Measurements from ENCODE around the gene DBR1.

The DBR1 gene

GRCh38 chr3:138119423-138119766 lies 55.3 kb downstream of the DBR1 start:
- no peak for TF ChIP-seq CTCF (IDR thresholded peaks at IDR 0.05)
- Histone ChIP-seq H3K27me3 (ENCODE audit: control insufficient read depth, insufficient read depth, low read length) (no peaks in the 10 kb centered on the region), H3K9ac (no peak overlapping the region), H3K4me3 (ENCODE audit: low read depth, low read length) (no peak overlapping the region), H3K79me2 (no peaks in the 10 kb centered on the region), H3K4me2 (ENCODE audit: low read length) (no peak overlapping the region), H3K27ac (no peak overlapping the region), H3K9me3 (ENCODE audit: control insufficient read depth, low read length) (no peaks in the 10 kb centered on the region), H2AFZ (no peak overlapping the region), H3K36me3 (ENCODE audit: control insufficient read depth, insufficient read depth, low read length) (no peaks in the 10 kb centered on the region), H3K4me1 (peaks cover 4% of the 10 kb centered on the region)

- peak; percentile 89 for TF ChIP-seq CTCF (IDR thresholded peaks at IDR 0.05)
- peaks cover 9% of the 10 kb centered on the region for H3K4me1 ChIP-seq
- H3K4me2 ChIP-seq (ENCODE audit: low read length), result no peak overlapping the region
- no peak overlapping the region for H3K4me3 ChIP-seq (ENCODE audit: low read depth, low read length)
- no peak overlapping the region for H3K9ac ChIP-seq
- no peaks in the 10 kb centered on the region for H3K9me3 ChIP-seq (ENCODE audit: control insufficient read depth, low read length)
- no peak overlapping the region for H3K27ac ChIP-seq
- H3K27me3 ChIP-seq (ENCODE audit: control insufficient read depth, insufficient read depth, low read length), result no peaks in the 10 kb centered on the region
- H3K79me2 ChIP-seq, result no peaks in the 10 kb centered on the region
- H3K36me3 ChIP-seq (ENCODE audit: control insufficient read depth, insufficient read depth, low read length), result no peaks in the 10 kb centered on the region
- peak overlapping the region; percentile 34 for H2AFZ ChIP-seq
Observed at GRCh38 chr3:138118612-138119422, 55.9 kb downstream of the DBR1 start.

GRCh38 chr3:138114988-138115971 lies 59.4 kb downstream of the DBR1 start, which contains the start of gene DZIP1L:
Gene DZIP1L (minus strand): TSS chr3:138115608. CDS start chr3:138103971, 11,637 bp downstream.
- no peaks in the 10 kb centered on the region for H3K36me3 ChIP-seq (ENCODE audit: control insufficient read depth, insufficient read depth, low read length)
- H3K4me2 ChIP-seq (ENCODE audit: low read length), result peak within 1 kb of the TSS; percentile 94
- H3K27ac ChIP-seq, result peak within 1 kb of the TSS; percentile 74
- no peaks in the 10 kb centered on the region for H3K27me3 ChIP-seq (ENCODE audit: control insufficient read depth, insufficient read depth, low read length)
- H3K9me3 ChIP-seq (ENCODE audit: control insufficient read depth, low read length), result no peaks in the 10 kb centered on the region
- peaks cover 10% of the 10 kb centered on the region for H3K79me2 ChIP-seq
- H3K4me3 ChIP-seq (ENCODE audit: low read depth, low read length), result peak within 1 kb of the TSS; percentile 63
- peak within 1 kb of the TSS; percentile 69 for H3K9ac ChIP-seq
- H3K4me1 ChIP-seq, result peaks cover 13% of the 10 kb centered on the region
- TF ChIP-seq CTCF (IDR thresholded peaks at IDR 0.05), result peak; percentile 47
- peak within 1 kb of the TSS; percentile 98 for H2AFZ ChIP-seq

- TF ChIP-seq CTCF (IDR thresholded peaks at IDR 0.05), result no peak
- Histone ChIP-seq H2AFZ (peak overlapping the region; percentile 98), H3K9ac (peak overlapping the region; percentile 69), H3K27me3 (ENCODE audit: control insufficient read depth, insufficient read depth, low read length) (no peaks in the 10 kb centered on the region), H3K4me1 (peaks cover 13% of the 10 kb centered on the region), H3K79me2 (peaks cover 12% of the 10 kb centered on the region), H3K36me3 (ENCODE audit: control insufficient read depth, insufficient read depth, low read length) (no peaks in the 10 kb centered on the region), H3K4me3 (ENCODE audit: low read depth, low read length) (peak overlapping the region; percentile 63), H3K4me2 (ENCODE audit: low read length) (peak overlapping the region; percentile 94), H3K27ac (peak overlapping the region; percentile 74), H3K9me3 (ENCODE audit: control insufficient read depth, low read length) (no peaks in the 10 kb centered on the region)
Observed at GRCh38 chr3:138114431-138114918, 60.2 kb downstream of the DBR1 start.

Data from parathyroid adenoma (tissue), 2 donors.